ENCODE measurements around the gene VWA3B.
A peak's percentile ranks its signal among the peaks of the same experiment; 100 is the strongest.

Gene VWA3B

GRCh38 chr2:98346311-98347236 lies 259.6 kb downstream of the VWA3B start, which contains the start of gene CNGA3:
TSS of gene CNGA3 (plus strand) at chr2:98346456. CDS start at chr2:98369976, 23,520 bp downstream.
- DNase-seq, result peak; percentile 11

- DNase-seq, result no peak
Measured at GRCh38 chr2:98347298-98348065, 260.5 kb downstream of the VWA3B start.

GRCh38 chr2:98348066-98348561 lies 261.1 kb downstream of the VWA3B start:
- no peak for DNase-seq

- no peak for DNase-seq
Measured at GRCh38 chr2:98350411-98350810, 263.4 kb downstream of the VWA3B start.

GRCh38 chr2:98355881-98356280 lies 268.9 kb downstream of the VWA3B start:
- DNase-seq, result no peak

DNA sequence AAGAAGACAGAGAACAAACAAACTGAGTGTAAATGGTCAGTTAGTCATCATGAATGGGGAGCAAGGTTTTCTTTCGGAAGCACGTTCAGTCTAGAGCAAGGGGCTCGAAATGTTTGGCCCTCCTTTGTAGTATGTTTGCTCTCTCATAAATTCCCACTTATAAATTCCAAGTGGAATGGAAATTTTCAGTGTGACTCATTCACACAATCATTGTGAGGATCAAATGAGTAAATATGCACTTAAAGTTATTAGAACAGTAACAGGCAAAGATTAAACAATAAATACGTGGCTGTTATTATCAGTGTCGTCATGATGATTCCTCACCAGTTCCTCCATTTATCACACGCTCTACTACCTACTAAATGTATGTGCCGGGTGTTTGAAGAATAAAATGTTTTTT lies 269.8 kb downstream of the VWA3B start:
- DNase-seq, result no peak

- no peak for DNase-seq
Measured at GRCh38 chr2:98357849-98358248, 270.9 kb downstream of the VWA3B start.

DNA sequence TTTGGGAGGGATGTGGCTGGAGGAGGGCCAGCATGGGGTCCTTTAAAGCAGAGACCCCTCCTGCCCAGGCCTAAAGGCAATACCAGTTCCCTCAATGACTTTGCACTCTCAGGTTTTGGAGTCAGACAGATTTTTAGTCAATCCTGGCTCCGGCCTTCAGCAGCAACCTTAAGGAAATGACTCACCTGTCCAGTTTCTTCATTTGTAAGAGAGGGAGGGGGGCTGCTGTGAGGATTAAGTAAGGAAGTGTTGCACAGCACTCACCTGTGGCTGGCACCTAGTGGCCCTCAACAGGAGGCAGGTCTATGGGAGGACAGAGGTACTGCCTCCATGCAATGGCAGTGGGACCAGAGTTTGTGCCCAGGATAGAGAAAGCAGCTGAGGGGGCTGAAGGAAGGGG lies 273.0 kb downstream of the VWA3B start:
- no peak for DNase-seq

Data from fibroblast of upper back skin (primary cell).